ENCODE data around the gene SH3BP5. TPM values are rescaled to one million over a fixed set of nuclear protein-coding genes. Genes with fewer than 3 reads are reported as not detected.

SH3BP5 gene
- polyA plus RNA-seq, 1 of the 3 experiments (the other 2 are of a cell fraction): 29.5 TPM

DNA sequence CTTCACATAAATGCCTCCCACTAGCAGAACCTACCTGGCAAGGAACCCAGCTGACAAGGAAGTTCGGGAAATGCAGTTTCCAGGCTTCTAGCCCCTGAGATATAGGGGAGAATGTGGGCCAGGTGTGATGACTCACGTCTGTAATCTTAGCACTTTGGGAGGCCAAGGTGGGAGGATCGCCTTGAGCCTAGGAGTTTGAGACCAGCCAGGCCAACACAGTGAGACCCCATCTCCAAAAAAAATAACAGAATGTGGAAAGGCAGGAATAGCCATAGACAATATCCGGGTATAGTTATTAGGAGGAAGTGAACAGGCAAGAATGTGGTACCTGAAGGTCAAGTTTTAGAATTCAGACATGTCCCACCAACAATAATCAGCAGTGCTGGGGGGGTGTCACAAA lies 40.5 kb upstream of the SH3BP5 start (continued):
- no peak for TF ChIP-seq SMC3 (IDR thresholded peaks at IDR 0.05; ENCODE audit: low read depth, low read length)
- TF ChIP-seq TAF1 (IDR thresholded peaks at IDR 0.05; ENCODE audit: borderline replicate concordance, low read depth, low read length): no peak
- no peak for TF ChIP-seq TEAD4 (IDR thresholded peaks at IDR 0.05; ENCODE audit: borderline replicate concordance, insufficient read depth)
- TF ChIP-seq, protein P1, sequence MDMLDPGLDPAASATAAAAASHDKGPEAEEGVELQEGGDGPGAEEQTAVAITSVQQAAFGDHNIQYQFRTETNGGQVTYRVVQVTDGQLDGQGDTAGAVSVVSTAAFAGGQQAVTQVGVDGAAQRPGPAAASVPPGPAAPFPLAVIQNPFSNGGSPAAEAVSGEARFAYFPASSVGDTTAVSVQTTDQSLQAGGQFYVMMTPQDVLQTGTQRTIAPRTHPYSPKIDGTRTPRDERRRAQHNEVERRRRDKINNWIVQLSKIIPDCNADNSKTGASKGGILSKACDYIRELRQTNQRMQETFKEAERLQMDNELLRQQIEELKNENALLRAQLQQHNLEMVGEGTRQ (IDR thresholded peaks at IDR 0.05; ENCODE audit: borderline replicate concordance, low read depth, low read length): no peak
- TF ChIP-seq JUND (IDR thresholded peaks at IDR 0.05): no peak
- TF ChIP-seq ELF1 (IDR thresholded peaks at IDR 0.05): no peak
- TF ChIP-seq EZH2phosphoT487 (IDR thresholded peaks at IDR 0.05; ENCODE audit: borderline replicate concordance, low read depth): no peak
- TF ChIP-seq ZBTB33 (IDR thresholded peaks at IDR 0.05; ENCODE audit: borderline replicate concordance, low read depth): no peak
- TF ChIP-seq RXRA (IDR thresholded peaks at IDR 0.05; ENCODE audit: borderline replicate concordance, low read depth): no peak

GRCh38 chr3:15368561-15369135 lies 36.3 kb upstream of the SH3BP5 start:
- Histone ChIP-seq H4K20me1 (ENCODE audit: insufficient read depth) (no peaks in the 10 kb centered on the region), H3K4me2 (no peak overlapping the region), H3F3A (replicated peaks; ENCODE audit: insufficient read depth) (no peaks in the 10 kb centered on the region), H3K36me3 (replicated peaks in 1 of 2; ENCODE audit: control insufficient read depth in 1 of 2, insufficient read depth in 2 of 2, low read length in 1 of 2) (no peaks in the 10 kb centered on the region), H3K4me3 (ENCODE audit: low read depth in 2 of 2, low read length in 1 of 2) (no peak overlapping the region), H3K9me2 (no peaks in the 10 kb centered on the region), H3K27me3 (ENCODE audit: insufficient read depth) (no peaks in the 10 kb centered on the region), H3K9ac (no peak overlapping the region), H2AFZ (ENCODE audit: low read depth) (no peak overlapping the region), H3K4me1 (ENCODE audit: control insufficient read depth in 1 of 2, insufficient read depth in 2 of 2, low read depth in 1 of 2, low read length in 1 of 2) (no peaks in the 10 kb centered on the region; a peak in 1 of 4 replicates), H3K27ac (ENCODE audit: low read depth in 2 of 2, low read length in 1 of 2) (no peak overlapping the region), H3K79me2 (ENCODE audit: insufficient read depth) (no peaks in the 10 kb centered on the region), H3K9me3 (no peaks in the 10 kb centered on the region)
- 90% methylated on average over 6 of the region's 6 CpGs for WGBS (ENCODE audit: low lambda C conversion rate)
- TF ChIP-seq RXRA (IDR thresholded peaks at IDR 0.05; ENCODE audit: borderline replicate concordance, low read depth): no peak
- TF ChIP-seq, protein P2, sequence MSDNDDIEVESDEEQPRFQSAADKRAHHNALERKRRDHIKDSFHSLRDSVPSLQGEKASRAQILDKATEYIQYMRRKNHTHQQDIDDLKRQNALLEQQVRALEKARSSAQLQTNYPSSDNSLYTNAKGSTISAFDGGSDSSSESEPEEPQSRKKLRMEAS (IDR thresholded peaks at IDR 0.05; ENCODE audit: low read depth): no peak
- TF ChIP-seq GABPA (IDR thresholded peaks at IDR 0.05; ENCODE audit: low read depth): no peak
- TF ChIP-seq FOSL2 (IDR thresholded peaks at IDR 0.05; ENCODE audit: borderline replicate concordance, low read depth): no peak
- no peak for TF ChIP-seq POLR2AphosphoS5 (IDR thresholded peaks at IDR 0.05; ENCODE audit: low read depth, low read length)
- no peak for TF ChIP-seq PBX3 (IDR thresholded peaks at IDR 0.05)
- TF ChIP-seq EP300 (IDR thresholded peaks at IDR 0.05; ENCODE audit: borderline replicate concordance in 1 of 2, low read depth in 1 of 2, low read length in 1 of 2): no peak
- TF ChIP-seq IRF3 (IDR thresholded peaks at IDR 0.05; ENCODE audit: low read depth, low read length): no peak
- no peak for TF ChIP-seq SIN3A (IDR thresholded peaks at IDR 0.05; ENCODE audit: borderline replicate concordance, low read depth, low read length)
- TF ChIP-seq ZBTB33 (IDR thresholded peaks at IDR 0.05; ENCODE audit: borderline replicate concordance, low read depth): no peak
- TF ChIP-seq EZH2phosphoT487 (IDR thresholded peaks at IDR 0.05; ENCODE audit: borderline replicate concordance, low read depth): no peak
- TF ChIP-seq RAD21 (IDR thresholded peaks at IDR 0.05; ENCODE audit: low read length): no peak
- no peak for TF ChIP-seq NFIC (IDR thresholded peaks at IDR 0.05; ENCODE audit: borderline replicate concordance)
- no peak for TF ChIP-seq TAF1 (IDR thresholded peaks at IDR 0.05; ENCODE audit: borderline replicate concordance, low read depth, low read length)
- no peak for TF ChIP-seq TCF12 (IDR thresholded peaks at IDR 0.05)
- TF ChIP-seq RFX5 (IDR thresholded peaks at IDR 0.05; ENCODE audit: low read length): no peak
- TF ChIP-seq, protein P1 (IDR thresholded peaks at IDR 0.05; ENCODE audit: borderline replicate concordance, low read depth, low read length): no peak
- CTCF ChIA-PET: interaction anchor here (1.4 to 2.3 kb wide), 2 partner anchors 9 to 101 kb away, joined by 5 to 7 read pairs; no protein-coding TSS in a partner anchor
- POLR2A ChIA-PET: no interaction called here
- no peak for DNase-seq
